Central memory CD8-positive, alpha-beta T cell (primary cell): Measurements from ENCODE around the gene ATP8B3.

ENCODE experiments used
- ATAC-seq: fragments of 150-1000 bp; cut with Tn5 transposase; replicated peaks from 2 replicates; pipeline ENCODE4 v1.10.0; 2022; ENCODE audit warnings: mild to moderate bottlenecking, moderate FRiP score, moderate number of reproducible peaks; ENCODE audit not compliant: poor library complexity, severe bottlenecking; ENCODE audit errors: extremely low read depth
- DNase-seq, 2 donors: peaks; one replicate each; pipeline ENCODE4 v3.0.0; 2021; ENCODE audit warnings: low spot score in 2 of 2
- H3K27ac Mint-ChIP-seq: one replicate; pipeline ENCODE4 v1.8.0; 2022; ENCODE audit warnings: low read depth, mild to moderate bottlenecking, moderate library complexity, mixed read lengths
- H3K27me3 Mint-ChIP-seq: one replicate; pipeline ENCODE4 v1.8.0; 2022; ENCODE audit warnings: mixed read lengths
- H3K36me3 Mint-ChIP-seq: one replicate; pipeline ENCODE4 v1.8.0; 2022; ENCODE audit warnings: mild to moderate bottlenecking, moderate library complexity, mixed read lengths; ENCODE audit not compliant: insufficient read depth
- H3K4me1 Mint-ChIP-seq: one replicate; pipeline ENCODE4 v1.8.0; 2022; ENCODE audit warnings: mixed read lengths
- H3K4me3 Mint-ChIP-seq: one replicate; pipeline ENCODE4 v1.8.0; 2022; ENCODE audit warnings: mild to moderate bottlenecking, moderate library complexity, mixed read lengths
- H3K9me3 Mint-ChIP-seq: one replicate; pipeline ENCODE4 v1.8.0; 2022; ENCODE audit warnings: mixed read lengths

ATP8B3 gene

GRCh38 chr19:1855040-1855827 lies 43.2 kb upstream of the ATP8B3 start:
- peak overlapping the region; percentile 78 for H3K4me3 Mint-ChIP-seq
- peak overlapping the region; percentile 78 for H3K27ac Mint-ChIP-seq
- H3K36me3 Mint-ChIP-seq, result peaks cover 20% of the 10 kb centered on the region
- H3K4me1 Mint-ChIP-seq, result peaks cover 46% of the 10 kb centered on the region
- no peaks in the 10 kb centered on the region for H3K27me3 Mint-ChIP-seq
- ATAC-seq (peak; percentile 68), DNase-seq (peak; percentile 58 to 67)
- H3K9me3 Mint-ChIP-seq, result no peaks in the 10 kb centered on the region

- peaks cover 46% of the 10 kb centered on the region for H3K4me1 Mint-ChIP-seq
- H3K27ac Mint-ChIP-seq, result peak overlapping the region; percentile 78
- peak overlapping the region; percentile 78 for H3K4me3 Mint-ChIP-seq
- DNase-seq (no peak), ATAC-seq (no peak)
- H3K27me3 Mint-ChIP-seq, result no peaks in the 10 kb centered on the region
- no peaks in the 10 kb centered on the region for H3K9me3 Mint-ChIP-seq
- H3K36me3 Mint-ChIP-seq, result peaks cover 24% of the 10 kb centered on the region
Observed at GRCh38 chr19:1854542-1855039, 42.5 kb upstream of the ATP8B3 start.

GRCh38 chr19:1854039-1854541 lies 42.0 kb upstream of the ATP8B3 start:
- Mint-ChIP-seq H3K4me1 (peaks cover 41% of the 10 kb centered on the region), H3K36me3 (peaks cover 23% of the 10 kb centered on the region), H3K9me3 (no peaks in the 10 kb centered on the region), H3K27me3 (no peaks in the 10 kb centered on the region), H3K4me3 (peak overlapping the region; percentile 78), H3K27ac (no peak overlapping the region)
- DNase-seq (no peak), ATAC-seq (no peak)

- H3K27ac Mint-ChIP-seq, result peak overlapping the region; percentile 79
- H3K9me3 Mint-ChIP-seq, result no peaks in the 10 kb centered on the region
- peaks cover 35% of the 10 kb centered on the region for H3K4me1 Mint-ChIP-seq
- ATAC-seq, result peak; percentile 30
- H3K36me3 Mint-ChIP-seq, result peaks cover 27% of the 10 kb centered on the region
- no peaks in the 10 kb centered on the region for H3K27me3 Mint-ChIP-seq
- peak overlapping the region; percentile 56 for H3K4me3 Mint-ChIP-seq
- peak; percentile 77 to 84 for DNase-seq
Observed at GRCh38 chr19:1853295-1854038, 41.4 kb upstream of the ATP8B3 start.

- DNase-seq (no peak), ATAC-seq (no peak)
- peak overlapping the region; percentile 79 for H3K27ac Mint-ChIP-seq
- no peaks in the 10 kb centered on the region for H3K9me3 Mint-ChIP-seq
- no peaks in the 10 kb centered on the region for H3K27me3 Mint-ChIP-seq
- peaks cover 33% of the 10 kb centered on the region for H3K4me1 Mint-ChIP-seq
- no peak overlapping the region for H3K4me3 Mint-ChIP-seq
- H3K36me3 Mint-ChIP-seq, result peaks cover 27% of the 10 kb centered on the region
Observed at GRCh38 chr19:1852581-1853128, 40.6 kb upstream of the ATP8B3 start.

DNA sequence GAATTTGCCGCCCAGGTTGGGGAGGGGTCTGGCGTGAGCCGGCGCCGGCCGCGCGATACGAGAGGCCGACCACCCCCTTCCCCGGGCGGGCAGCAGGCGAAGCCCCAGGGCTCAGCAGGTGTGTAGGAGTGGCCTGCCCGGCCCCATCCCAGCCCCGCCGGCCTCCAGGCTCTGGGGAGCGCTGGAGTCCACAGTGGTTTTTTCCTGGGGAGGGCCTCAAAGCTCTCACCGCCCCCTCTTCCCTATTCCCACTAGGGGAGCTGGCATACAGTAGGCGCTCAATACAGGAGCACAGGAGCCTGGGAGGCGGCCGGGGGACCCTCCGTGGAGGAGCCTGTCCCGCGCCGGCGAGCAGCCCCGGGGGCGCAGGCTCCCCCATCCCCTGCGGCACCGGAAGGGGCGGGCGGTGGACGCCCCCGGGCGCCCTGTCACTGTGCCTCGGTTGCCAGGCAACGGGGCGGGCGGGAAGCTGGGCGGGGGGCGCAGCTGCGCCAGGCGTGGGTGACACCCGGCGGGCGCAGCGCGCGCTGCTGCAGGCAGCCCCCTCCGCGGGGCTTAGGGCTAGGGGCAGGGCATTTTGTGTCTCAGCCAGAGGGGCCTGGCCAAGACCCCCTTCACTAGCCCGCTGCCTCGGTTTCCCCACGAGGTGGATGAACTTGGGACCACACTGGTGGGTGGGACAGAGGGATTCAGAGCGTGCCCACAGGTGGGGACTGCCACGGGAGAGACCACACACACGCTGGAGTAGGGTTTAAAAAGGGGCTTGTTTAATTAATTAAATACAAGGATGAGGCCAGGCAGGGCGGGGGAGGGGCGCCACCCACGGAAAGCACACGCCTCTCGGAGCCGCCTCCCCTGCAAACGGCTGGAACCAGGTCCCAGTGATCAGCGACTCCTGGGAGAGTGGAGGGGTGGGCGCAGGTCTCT lies 39.8 kb upstream of the ATP8B3 start:
- ATAC-seq (no peak), DNase-seq (no peak)
- peaks cover 40% of the 10 kb centered on the region for H3K4me1 Mint-ChIP-seq
- peaks cover 30% of the 10 kb centered on the region for H3K36me3 Mint-ChIP-seq
- H3K27me3 Mint-ChIP-seq, result no peaks in the 10 kb centered on the region
- H3K27ac Mint-ChIP-seq, result no peak overlapping the region
- H3K4me3 Mint-ChIP-seq, result no peak overlapping the region
- H3K9me3 Mint-ChIP-seq, result no peaks in the 10 kb centered on the region

GRCh38 chr19:1850809-1851653 lies 39.0 kb upstream of the ATP8B3 start:
- Mint-ChIP-seq H3K27me3 (no peaks in the 10 kb centered on the region), H3K36me3 (peaks cover 31% of the 10 kb centered on the region), H3K27ac (peak overlapping the region; percentile 74), H3K9me3 (no peaks in the 10 kb centered on the region), H3K4me3 (peak overlapping the region; percentile 2), H3K4me1 (peaks cover 42% of the 10 kb centered on the region)
- DNase-seq (no peak), ATAC-seq (no peak)

DNA sequence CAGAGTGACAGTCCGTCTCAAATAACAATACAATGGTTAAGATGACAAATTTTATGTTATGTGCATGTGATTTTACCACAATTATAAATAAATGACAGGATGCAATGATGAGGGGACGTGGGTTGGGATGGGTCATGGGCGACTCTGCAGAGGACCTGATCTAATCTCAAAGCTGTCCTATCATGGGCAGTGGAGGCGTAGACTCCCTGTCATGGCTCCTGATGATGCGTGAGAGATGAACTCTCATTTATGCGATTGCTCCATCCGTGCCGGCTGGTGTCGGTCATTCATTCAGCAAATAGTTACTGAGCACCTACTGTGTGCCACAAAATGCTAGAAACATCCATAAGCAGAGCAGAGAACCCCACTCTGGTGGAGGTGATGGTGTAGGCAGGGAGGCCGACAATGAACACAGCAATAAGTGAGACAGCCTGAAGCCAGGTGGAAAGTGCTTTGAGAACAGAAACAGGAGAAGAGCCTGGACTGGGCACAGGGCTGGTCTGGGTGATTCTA lies 37.9 kb upstream of the ATP8B3 start:
- Mint-ChIP-seq H3K4me3 (peak overlapping the region; percentile 2), H3K9me3 (no peaks in the 10 kb centered on the region), H3K4me1 (peaks cover 38% of the 10 kb centered on the region), H3K27me3 (no peaks in the 10 kb centered on the region), H3K36me3 (peaks cover 31% of the 10 kb centered on the region), H3K27ac (no peak overlapping the region)
- DNase-seq (no peak), ATAC-seq (no peak)

- no peak for ATAC-seq
- no peak for DNase-seq
- Mint-ChIP-seq H3K27ac (peak overlapping the region; percentile 91), H3K27me3 (no peaks in the 10 kb centered on the region), H3K4me3 (no peak overlapping the region), H3K36me3 (peaks cover 31% of the 10 kb centered on the region), H3K4me1 (peaks cover 41% of the 10 kb centered on the region), H3K9me3 (no peaks in the 10 kb centered on the region)
Observed at GRCh38 chr19:1849132-1849474, 37.0 kb upstream of the ATP8B3 start.

- H3K36me3 Mint-ChIP-seq, result peaks cover 33% of the 10 kb centered on the region
- peaks cover 39% of the 10 kb centered on the region for H3K4me1 Mint-ChIP-seq
- peak; percentile 81 for ATAC-seq
- peak within 1 kb of the TSS; percentile 91 for H3K27ac Mint-ChIP-seq
- no peaks in the 10 kb centered on the region for H3K9me3 Mint-ChIP-seq
- DNase-seq, result peak; percentile 98 to 99
- H3K27me3 Mint-ChIP-seq, result no peaks in the 10 kb centered on the region
- peak within 1 kb of the TSS; percentile 84 for H3K4me3 Mint-ChIP-seq
Observed at GRCh38 chr19:1848399-1849131, 36.5 kb upstream of the ATP8B3 start, which contains the start of gene REXO1. Gene REXO1 (minus strand): TSS chr19:1848483. CDS start chr19:1848358, 125 bp downstream.
